Islet of Langerhans (tissue), 1 donor: ENCODE data around the gene STARD13.

Source experiments
- FAIRE-seq: peaks from one replicate; lab custom pipeline; 2011; peaks lifted over from hg19 to GRCh38; lab: Jason Lieb, UNC

STARD13 gene

DNA sequence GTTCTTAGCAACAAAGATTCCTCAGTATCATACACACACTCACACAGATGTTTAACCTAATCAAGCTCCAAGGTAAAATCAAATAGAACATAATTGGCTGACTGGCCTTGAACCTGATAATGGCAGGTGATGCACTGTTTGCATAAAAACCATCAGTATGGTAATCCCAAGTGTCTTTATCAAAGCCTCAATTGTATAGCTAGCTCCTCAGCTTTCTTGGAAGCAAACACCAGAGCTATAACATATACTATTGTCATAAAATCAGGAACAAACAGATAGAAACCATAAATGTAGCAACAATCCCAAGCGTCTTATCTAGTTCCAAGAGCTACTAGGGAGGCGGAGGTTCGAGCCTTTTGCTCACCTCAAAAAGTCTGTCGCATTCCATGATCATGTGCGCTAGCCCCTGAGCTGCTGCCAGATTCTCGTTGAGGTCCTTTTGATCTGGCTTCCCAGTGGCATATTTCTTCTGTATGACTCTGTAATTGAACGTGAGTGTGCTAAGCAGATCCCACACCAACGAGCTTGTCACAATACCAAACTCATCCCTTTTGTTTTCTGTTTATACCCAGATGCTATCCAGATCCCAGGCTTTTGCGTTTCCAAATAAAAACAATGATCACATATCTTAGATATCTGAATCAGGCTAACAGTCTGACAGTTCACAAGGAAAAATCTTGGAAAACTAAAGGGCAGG is 174.0 kb downstream of the STARD13 start:
- no peak for FAIRE-seq

DNA sequence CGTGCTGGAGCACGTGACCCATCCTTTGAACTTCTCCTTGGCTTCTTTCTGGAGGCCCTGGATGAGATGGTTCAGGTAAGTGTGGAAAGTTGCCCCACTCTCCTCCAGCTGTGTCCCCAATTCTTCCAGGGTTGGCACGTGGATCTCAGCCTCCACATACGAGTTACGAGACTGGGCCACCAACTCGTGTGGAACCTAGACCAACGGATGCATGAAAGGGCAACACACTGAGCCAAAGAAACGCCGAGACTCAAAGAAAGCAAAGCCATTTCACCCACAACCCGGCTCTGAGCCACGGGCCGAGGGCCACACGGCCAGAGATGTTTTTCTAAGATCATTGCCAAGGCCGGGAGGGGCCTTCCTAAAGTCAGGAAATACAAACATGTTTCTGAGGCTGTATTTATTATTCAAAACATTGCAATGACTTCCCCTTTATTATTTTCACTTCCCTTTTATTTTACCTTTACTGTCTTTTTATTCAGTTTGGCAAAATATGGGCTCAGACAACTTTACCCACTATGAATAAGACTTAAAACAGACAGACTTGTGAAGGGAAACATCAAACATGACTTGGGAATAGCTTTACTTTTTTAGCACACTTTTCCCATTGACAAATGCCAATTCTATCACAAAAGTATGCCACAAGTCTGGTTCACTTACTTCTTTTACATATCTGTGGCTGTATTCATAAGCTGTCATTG is 174.7 kb downstream of the STARD13 start:
- FAIRE-seq, result no peak

DNA sequence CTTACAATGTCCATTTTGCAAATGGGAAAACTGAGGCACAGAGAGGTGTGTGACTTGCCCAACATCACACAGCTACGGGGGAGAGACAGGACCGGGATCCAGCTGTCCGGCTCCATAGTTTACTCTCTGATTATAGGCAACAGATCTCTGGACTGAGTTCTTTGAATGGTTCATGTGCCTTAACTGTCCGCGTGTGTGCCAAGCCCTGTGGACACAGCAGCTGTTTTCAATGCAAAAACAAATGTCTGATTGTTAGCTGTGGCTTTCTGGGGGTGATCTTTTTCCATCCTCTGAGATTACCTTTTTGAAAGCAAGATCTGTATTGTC is 175.2 kb downstream of the STARD13 start:
- no peak for FAIRE-seq

DNA sequence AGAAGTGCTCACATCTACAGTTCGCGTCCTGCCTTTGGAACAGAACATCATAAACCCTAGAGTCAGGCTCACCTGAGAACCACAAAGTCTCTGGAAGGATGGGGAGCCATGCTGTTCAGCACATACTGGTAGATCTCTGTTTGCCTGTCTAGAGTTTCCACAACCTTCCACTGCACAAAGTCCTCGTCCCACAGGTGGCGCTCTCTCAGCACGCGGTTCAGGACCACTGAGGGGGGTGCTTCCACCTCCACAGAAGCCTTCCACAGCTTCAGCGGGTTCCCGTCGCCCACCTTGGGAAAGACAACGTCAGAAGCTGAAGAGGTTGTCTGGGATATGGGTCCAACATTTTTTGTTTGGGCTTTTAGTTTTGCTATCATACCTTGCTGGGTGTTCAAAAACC is 175.8 kb downstream of the STARD13 start:
- no peak for FAIRE-seq

DNA sequence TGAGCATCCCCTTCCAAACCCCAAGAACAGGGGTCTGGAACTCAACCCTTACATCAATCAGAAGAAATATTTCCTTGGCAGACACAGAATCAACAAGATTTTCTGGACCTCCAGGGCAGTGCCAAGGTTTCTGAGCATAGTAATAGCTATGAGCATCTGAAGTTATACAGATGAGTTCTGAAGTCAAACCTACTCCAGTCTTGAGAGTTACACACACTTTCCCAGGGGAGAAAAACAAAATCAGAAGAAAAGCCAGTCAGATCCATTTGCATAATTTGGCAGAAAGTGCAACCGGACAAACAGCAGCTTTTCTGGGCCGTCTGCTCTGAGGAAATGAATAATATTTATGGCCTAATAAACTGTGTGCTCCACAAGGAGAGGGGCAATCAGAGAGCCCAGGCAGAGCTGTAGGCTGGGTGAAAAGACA is 176.3 kb downstream of the STARD13 start:
- FAIRE-seq, result no peak

DNA sequence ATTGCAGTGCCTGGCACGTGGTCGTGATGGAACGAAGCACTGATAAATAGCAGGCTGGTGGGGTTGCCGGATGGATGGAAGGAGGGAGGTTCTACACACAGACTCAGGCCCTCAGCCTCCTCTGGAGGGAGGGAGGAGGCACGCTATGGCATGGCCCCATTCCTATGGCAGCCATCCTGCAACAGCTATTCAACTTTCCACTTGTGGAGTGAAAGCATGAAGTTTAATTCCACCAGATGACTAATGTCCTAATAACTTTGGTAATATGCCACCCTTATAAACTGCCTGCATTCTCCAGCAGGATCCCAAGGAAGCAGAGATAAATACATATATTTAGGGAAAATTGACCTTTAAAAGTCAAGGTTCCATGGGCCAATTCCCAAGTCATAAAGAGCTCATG is 176.9 kb downstream of the STARD13 start:
- no peak for FAIRE-seq

DNA sequence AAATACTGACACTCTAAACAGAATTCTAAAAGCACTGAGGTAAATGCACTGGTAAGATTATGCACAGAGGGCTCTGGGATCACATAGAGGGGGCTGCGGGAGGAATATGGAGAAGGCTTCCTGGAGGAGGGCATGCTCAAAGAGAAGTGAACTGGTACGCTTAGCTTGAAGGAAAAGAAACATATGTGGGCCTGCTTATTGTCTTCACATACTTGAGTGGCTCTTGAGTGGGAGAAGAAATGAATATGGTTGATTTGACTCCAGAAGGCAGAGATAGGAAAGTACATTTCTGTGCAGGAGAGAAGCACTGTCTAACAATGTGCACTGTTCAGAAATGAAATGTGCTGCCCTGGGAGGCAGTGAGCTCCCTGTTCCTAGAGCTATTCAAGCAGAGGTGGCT is 178.2 kb downstream of the STARD13 start:
- FAIRE-seq, result no peak

DNA sequence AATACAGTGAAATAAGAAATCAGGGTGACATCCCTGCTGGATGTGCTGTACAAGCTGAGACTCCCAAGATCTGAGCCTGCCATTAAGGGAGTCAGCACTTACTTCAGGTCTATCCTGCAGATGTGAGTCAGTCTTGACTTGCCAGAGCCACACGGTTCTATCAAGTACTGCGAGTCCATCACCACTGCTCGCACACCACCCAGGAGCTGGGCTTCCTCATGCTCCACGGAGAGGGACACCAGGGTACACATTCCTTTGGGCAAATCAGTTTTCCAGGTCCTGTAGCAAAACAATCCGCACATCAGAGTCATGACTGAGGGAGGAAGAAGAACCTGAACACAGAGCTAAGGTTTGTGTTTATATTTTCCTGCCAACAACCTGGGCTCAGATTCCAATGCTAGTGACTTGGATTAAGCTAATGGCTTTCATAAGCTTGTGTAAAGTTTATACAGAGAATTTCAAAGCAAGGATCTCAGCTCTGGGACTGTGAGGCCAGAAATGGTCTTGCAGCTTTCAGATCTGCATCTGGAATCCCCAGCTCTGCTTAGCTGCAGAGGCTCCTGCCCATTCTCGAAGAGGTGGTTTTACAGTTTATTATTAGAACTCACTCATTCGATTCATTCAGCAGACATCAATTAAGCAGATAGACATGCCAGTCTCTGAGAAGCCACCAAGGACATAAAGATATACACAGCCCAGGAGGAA is 178.7 kb downstream of the STARD13 start:
- no peak for FAIRE-seq

DNA sequence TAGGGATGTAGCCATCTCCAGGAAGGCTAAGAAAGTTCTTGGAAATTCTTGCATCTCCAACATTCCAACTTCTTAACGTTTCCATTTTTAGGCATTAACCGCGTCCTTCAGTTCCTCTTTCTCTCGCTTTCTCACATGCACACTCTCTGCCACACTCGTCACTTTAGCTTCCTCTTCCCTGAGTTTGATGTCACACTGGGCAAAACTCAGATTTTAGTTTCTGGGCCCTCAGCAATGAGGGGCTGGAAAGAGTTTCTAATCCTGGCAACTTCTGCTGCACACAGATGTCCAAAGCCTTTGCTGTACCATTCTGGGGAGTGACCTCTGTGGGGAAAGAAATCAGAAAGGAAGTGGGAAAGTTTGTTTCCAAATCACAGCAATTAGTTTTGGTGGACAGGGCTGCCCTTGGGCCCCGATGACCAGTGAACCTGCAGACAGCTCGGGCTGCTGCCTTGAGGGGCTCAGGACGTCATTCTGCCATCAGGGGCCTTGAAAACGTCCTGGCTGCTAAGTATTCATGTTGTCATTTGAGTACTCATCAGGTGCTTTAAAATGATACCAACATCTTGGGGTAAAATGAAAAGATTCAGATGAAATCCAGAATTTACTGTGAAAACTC is 180.1 kb downstream of the STARD13 start:
- FAIRE-seq, result no peak

DNA sequence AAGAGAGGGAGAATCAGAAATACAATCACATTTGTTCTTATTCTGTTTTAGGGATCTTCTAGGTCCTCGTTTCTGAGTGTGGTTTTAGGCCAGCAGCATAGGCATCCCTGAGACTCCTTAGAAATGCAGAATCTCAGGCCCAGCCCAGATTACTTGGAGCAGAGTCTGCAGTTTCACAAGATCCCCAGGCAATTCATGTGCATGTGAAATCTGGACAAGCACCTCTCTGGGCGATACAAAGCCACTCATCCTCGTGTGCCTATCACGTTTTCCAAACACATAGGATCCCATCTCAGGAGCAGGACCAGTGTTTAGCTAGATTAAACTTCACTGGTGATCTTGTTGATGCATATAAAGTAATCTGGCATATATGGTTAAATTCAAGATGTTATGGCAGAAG is 182.1 kb downstream of the STARD13 start:
- FAIRE-seq, result no peak

DNA sequence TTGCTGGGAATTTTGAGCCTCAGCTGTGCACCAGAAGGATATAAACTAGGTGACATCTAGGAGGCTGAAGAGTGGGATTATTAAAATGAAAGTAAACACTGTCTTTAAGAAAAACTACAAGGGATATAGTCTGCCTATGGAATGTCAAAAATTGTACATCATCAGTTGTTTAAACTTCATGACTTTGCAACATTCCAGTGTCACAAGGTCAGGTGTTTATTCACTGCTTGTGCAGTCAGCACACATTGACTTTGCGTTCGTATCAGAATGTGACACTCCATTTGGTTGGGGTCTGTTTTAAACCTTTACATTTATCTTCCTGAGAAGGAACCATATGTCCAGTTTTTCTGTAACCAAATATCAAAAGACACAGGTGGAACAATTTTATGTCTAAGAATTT is 183.7 kb downstream of the STARD13 start:
- FAIRE-seq, result no peak

DNA sequence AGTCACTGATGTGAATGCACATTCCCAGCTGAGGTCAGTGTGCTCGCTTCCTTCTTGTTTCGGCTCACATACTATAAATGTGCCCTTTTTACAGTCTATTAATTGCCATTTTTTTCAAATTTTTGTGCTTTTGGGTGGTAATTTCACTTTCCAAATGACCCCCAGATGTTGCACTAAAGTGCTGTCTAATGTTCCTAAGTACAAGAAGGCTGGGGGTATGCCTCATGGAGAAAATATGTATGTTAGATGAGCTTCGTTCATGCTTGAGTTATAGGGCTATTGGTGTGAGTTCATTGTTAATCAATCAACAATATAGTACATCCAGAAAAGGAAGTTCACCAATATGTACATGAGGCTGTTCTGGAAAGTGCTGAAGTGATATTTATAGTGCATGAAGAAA is 184.7 kb downstream of the STARD13 start:
- FAIRE-seq, result no peak

DNA sequence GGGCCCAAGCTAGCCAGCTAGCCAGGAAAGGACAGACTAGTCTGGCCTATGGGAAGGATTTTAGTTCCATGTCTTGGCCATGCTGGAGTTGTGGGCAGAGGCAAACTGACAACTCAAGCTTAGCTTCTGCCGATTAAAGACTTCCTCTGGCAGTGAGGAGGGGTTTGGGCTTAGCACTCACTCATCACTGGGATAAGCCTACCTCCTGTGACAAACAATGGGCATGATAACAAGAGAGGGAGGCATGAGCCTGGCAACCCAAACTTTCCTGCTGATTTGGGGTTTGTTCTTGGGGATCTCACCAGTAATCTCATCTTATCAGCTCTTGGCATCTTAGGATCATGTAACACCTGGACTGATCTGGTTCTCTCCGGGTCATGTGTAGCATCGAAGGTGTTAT is 185.7 kb downstream of the STARD13 start:
- FAIRE-seq, result no peak

DNA sequence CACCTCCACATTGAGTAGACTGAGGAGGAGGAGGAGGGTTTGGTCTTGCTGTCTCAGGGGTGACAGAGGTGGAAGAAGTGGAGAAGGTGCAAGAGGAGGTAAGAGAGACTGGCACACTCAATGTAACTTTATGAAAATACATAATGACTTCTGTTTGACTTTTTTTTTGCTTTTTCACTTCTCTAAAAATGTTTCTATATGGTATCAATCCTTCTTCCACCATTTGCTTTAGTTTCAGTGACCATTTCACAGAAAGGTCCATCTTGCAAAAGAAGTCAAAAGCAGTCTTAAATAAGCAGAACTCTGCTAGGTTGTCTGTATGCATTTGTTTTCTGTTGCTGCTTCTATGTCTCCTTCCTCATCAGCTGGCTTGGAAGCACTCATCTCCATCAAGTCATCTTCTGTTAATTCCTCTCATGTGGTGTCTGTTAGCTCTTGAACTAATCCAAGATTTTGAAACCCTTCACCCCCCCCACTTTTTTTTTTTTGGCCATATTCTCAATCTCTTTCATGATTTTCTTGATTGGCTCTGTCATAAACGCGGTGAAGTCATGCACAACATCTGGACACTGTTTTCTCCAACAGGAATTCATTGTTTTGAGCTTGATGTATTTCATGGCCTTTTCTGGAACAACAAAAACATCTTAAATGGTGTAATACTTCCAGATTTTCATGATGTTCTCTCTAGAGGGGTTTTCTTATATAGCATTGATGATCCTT is 188.5 kb downstream of the STARD13 start:
- FAIRE-seq, result no peak

DNA sequence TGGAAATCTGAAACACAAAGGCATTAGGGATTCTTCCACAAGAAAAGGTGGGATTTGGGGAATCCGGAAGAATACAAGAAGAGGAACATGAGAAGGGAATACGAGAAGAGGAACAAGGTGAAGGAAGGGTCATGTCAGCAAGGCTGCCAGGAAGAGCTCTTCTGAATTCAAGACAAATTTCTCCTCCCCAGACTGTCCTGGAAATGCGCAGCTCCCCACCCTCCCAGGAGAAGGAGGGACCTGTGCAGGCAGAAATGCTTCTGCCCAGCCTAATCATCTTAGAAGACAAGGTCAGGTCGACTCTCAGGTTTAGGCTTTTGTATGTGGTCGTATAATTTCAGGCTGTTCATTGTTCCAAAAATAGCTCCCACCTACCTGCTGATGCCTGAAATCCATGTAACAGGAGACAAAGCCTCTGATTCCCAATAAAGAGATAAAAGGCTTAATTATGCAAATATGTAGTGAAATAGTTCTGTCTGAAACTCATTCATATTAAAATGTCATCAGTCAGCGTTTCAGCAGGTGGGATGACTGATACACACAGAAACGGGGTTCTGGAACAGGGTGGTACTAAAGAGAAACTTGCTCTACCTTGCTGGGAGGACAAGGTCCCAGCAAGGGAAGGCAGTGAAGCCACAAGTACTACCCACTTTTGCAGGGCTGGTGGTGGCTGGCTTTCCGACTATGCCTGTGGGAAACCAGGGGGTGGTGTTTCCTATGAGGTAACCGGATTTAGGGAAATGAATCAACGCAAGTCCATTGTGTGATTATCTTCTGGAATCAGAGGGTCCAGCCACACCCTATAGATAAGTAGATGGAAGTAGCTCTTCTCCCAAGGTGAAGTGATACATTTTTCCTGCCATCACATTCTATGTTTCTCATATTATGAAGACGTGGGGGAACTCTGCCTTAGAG is 193.2 kb downstream of the STARD13 start:
- FAIRE-seq, result no peak

DNA sequence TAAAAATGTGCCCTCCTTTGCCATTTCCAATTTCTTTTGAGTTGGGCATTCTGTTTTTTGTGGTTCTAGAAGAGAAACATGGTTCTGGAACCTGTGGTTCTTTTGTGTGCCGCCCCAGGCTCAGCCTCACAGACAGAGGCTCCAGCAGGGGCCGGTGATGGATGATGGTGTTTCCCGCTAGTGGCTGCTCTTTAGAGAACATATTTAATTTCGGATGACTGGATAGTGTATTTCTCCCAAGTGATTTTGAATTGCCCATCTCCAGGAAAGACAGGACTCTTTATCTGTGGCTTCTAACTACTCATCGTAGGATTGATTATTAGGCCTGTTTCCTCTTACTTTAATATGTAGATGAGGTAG is 194.2 kb downstream of the STARD13 start:
- FAIRE-seq, result no peak

DNA sequence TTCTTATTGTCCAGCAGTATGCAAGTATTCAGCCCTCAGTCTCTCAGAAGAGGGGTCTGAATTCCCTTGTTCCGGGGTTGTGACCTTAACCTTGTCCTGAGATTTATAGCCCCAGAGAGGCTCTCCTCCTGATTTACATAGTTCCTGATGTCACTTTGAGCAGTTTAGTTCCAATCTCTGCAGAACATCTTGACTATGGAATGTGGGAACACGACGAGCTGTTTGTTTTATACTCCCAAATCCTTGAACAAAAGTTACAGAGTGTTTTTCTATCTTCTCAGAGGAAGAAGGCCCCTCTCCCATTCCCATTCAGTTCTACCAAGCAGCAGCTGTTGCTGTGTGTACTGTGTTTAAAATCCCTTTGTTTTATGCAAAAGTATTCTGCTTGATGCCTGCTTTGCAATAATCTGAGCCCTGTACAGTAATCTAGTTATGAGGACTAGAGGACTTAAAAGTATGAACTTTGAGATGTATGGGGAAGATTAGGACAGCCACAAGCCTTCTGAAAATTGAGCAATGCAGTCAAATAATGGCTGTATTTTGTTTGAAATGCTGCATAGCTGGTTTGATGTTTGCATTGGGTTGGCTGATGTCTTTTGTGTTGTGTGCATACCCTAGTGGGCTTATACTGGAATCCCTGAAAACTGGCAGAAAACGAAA is 194.7 kb downstream of the STARD13 start:
- no peak for FAIRE-seq

DNA sequence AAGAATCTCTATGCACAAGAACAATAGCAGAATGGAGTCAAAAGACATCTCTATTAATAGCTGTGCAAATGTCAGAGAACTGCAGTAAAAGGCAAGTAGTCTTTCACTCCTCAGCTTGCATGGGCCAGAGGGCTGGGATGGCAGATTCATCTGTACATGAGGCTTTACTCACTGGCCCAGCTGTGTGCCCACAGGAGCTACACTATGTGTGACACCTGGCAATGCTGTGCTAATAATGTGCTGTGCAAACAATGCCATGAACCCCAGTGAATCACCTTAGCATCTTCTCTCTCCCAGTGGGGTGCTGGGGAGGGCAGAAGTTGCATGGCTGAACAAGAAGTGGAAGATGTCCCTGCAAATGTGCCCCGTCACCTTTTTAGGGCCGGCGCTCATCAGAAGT is 196.2 kb downstream of the STARD13 start:
- no peak for FAIRE-seq

DNA sequence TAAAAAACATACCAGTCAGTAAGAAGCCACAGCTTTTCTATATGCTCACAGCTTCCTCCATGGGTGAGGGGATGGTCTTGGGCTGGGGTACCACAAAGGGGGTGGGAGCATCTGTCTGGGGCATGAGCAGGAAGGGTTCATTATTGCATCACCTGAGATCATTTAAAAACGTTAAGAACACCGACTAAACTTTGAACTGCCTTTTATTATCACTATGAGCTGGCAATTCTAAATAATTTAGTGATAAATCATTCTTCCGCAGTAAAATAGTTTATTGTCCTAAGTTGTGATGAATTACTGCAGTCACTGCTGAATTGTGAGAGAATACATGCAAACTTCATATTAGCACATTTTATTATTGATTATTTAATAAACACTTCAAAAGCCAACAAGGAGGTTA is 197.8 kb downstream of the STARD13 start:
- FAIRE-seq, result no peak

DNA sequence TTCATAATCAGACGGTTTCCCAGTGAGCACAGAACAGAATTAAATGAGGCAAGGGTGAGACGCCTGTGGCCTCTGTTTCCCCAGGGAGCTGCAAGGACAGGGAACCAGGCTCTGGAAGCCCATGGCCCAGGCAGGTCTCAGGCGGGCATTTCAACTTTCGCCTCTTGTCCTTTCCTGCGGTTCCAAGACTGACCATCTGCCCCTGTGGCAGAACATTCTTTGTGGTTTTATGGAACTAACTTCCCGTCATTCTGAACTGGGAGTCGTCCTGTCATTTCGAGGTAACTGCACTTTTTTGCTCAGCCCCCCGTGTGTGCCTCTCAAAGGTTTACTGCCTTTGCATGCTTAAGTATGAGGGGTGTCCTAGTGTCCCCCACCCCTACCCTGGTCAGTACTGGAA is 198.5 kb downstream of the STARD13 start:
- FAIRE-seq, result no peak

DNA sequence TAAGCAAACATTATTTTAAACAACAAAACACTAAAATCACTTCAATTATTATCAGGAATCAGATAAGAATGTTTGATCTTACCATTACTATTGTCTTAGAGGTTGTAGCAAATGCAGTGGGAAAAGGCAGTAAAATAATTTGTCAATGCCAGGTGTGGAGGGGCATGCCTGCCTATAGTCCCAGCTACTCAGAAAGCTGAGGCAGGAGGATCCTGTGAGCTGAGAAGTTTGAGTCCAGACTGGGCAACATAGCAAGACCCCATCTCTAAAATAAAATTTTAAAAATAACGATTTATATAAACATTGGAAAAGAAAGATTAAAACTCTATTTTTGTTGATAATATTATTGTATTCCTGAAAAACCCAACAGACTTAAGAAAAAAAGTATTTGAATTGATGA is 202.5 kb downstream of the STARD13 start:
- FAIRE-seq, result no peak
